Memory B cell (primary cell): Measurements from ENCODE around the gene SRSF4.
"Not testable (repeated sequence)": the region's sequence is repeated elsewhere in the genome, so short reads cannot be mapped to it uniquely, and the experiment has no call there.

Source experiments
- ATAC-seq: fragments of 150-1000 bp; cut with Tn5 transposase; 2 replicates; pipeline ENCODE4 v1.10.0; 2021; ENCODE audit warnings: low read depth, mild to moderate bottlenecking, moderate library complexity
- DNase-seq, 2 donors: peaks; one replicate each; pipeline ENCODE4 v3.0.0; 2022; ENCODE audit warnings: low spot score in 2 of 2
- H3K27ac Mint-ChIP-seq: one replicate; pipeline ENCODE4 v1.8.0; 2022; ENCODE audit warnings: mild to moderate bottlenecking, moderate library complexity, mixed read lengths
- H3K27me3 Mint-ChIP-seq: one replicate; pipeline ENCODE4 v1.8.0; 2022; ENCODE audit warnings: mixed read lengths
- H3K36me3 Mint-ChIP-seq: one replicate; pipeline ENCODE4 v1.8.0; 2022; ENCODE audit warnings: mild to moderate bottlenecking, mixed read lengths
- H3K4me1 Mint-ChIP-seq: one replicate; pipeline ENCODE4 v1.8.0; 2022; ENCODE audit warnings: mixed read lengths
- H3K4me3 Mint-ChIP-seq: one replicate; pipeline ENCODE4 v1.8.0; 2022; ENCODE audit warnings: mild to moderate bottlenecking, moderate library complexity, mixed read lengths
- H3K9me3 Mint-ChIP-seq: one replicate; pipeline ENCODE4 v1.8.0; 2022; ENCODE audit warnings: mixed read lengths

SRSF4 gene

GRCh38 chr1:29134695-29135028, 47.0 kb downstream of the SRSF4 start:
- DNase-seq, result no peak
- Mint-ChIP-seq H3K4me1 (no peaks in the 10 kb centered on the region), H3K27me3 (peaks cover 2% of the 10 kb centered on the region), H3K27ac (no peak overlapping the region), H3K4me3 (no peak overlapping the region), H3K36me3 (no peaks in the 10 kb centered on the region), H3K9me3 (no peaks in the 10 kb centered on the region)
- ATAC-seq, result no peak

GRCh38 chr1:29133861-29134694, 47.6 kb downstream of the SRSF4 start:
- no peak for ATAC-seq
- Mint-ChIP-seq H3K36me3 (no peaks in the 10 kb centered on the region), H3K27ac (no peak overlapping the region), H3K27me3 (peaks cover 2% of the 10 kb centered on the region), H3K9me3 (no peaks in the 10 kb centered on the region), H3K4me3 (no peak overlapping the region), H3K4me1 (no peaks in the 10 kb centered on the region)
- no peak for DNase-seq

GRCh38 chr1:29131056-29131455, 50.6 kb downstream of the SRSF4 start:
- not testable (repeated sequence) for H3K9me3 Mint-ChIP-seq, H3K4me3 Mint-ChIP-seq

GRCh38 chr1:29129916-29130315, 51.8 kb downstream of the SRSF4 start:
- Mint-ChIP-seq H3K36me3 (peaks cover 3% of the 10 kb centered on the region), H3K27ac (no peak overlapping the region), H3K4me3 (no peak overlapping the region), H3K4me1 (peaks cover 8% of the 10 kb centered on the region), H3K27me3 (peaks cover 12% of the 10 kb centered on the region), H3K9me3 (no peaks in the 10 kb centered on the region)
- no peak for ATAC-seq
- no peak for DNase-seq

More at GRCh38 chr1:29131056-29131455, 50.6 kb downstream of the SRSF4 start:
- not testable (repeated sequence) for DNase-seq, H3K27ac Mint-ChIP-seq, ATAC-seq, H3K27me3 Mint-ChIP-seq, H3K36me3 Mint-ChIP-seq, H3K4me1 Mint-ChIP-seq

GRCh38 chr1:29128739-29129138, 53.0 kb downstream of the SRSF4 start:
- no peak for DNase-seq
- no peaks in the 10 kb centered on the region for H3K9me3 Mint-ChIP-seq
- H3K4me3 Mint-ChIP-seq, result no peak overlapping the region
- peaks cover 3% of the 10 kb centered on the region for H3K36me3 Mint-ChIP-seq
- H3K27me3 Mint-ChIP-seq, result peaks cover 10% of the 10 kb centered on the region
- H3K27ac Mint-ChIP-seq, result no peak overlapping the region
- peaks cover 11% of the 10 kb centered on the region for H3K4me1 Mint-ChIP-seq
- no peak for ATAC-seq

- Mint-ChIP-seq H3K4me1 (peaks cover 15% of the 10 kb centered on the region), H3K36me3 (peaks cover 3% of the 10 kb centered on the region), H3K27ac (peak overlapping the region; percentile 26), H3K4me3 (peak overlapping the region; percentile 83), H3K9me3 (no peaks in the 10 kb centered on the region), H3K27me3 (peaks cover 10% of the 10 kb centered on the region)
- ATAC-seq, result no peak
- no peak for DNase-seq
Observed at GRCh38 chr1:29126198-29126597, 55.5 kb downstream of the SRSF4 start.

GRCh38 chr1:29125788-29126187, 55.9 kb downstream of the SRSF4 start:
- Mint-ChIP-seq H3K27me3 (peaks cover 10% of the 10 kb centered on the region), H3K4me3 (peak overlapping the region; percentile 83), H3K27ac (peak overlapping the region; percentile 26), H3K9me3 (no peaks in the 10 kb centered on the region), H3K4me1 (peaks cover 15% of the 10 kb centered on the region), H3K36me3 (peaks cover 3% of the 10 kb centered on the region)
- no peak for DNase-seq
- no peak for ATAC-seq

GRCh38 chr1:29125237-29125641, 56.5 kb downstream of the SRSF4 start:
- Mint-ChIP-seq H3K27me3 (peaks cover 10% of the 10 kb centered on the region), H3K4me1 (peaks cover 15% of the 10 kb centered on the region), H3K36me3 (peaks cover 3% of the 10 kb centered on the region), H3K9me3 (no peaks in the 10 kb centered on the region), H3K4me3 (peak overlapping the region; percentile 83), H3K27ac (peak overlapping the region; percentile 3)
- DNase-seq, result no peak
- no peak for ATAC-seq

GRCh38 chr1:29124366-29125236, 57.1 kb downstream of the SRSF4 start:
- peak; percentile 34 to 59 for DNase-seq
- Mint-ChIP-seq H3K4me1 (peaks cover 15% of the 10 kb centered on the region), H3K27me3 (peaks cover 10% of the 10 kb centered on the region), H3K27ac (no peak overlapping the region), H3K9me3 (no peaks in the 10 kb centered on the region), H3K36me3 (peaks cover 3% of the 10 kb centered on the region), H3K4me3 (peak overlapping the region; percentile 84)
- peak; percentile 31 for ATAC-seq

GRCh38 chr1:29123887-29124365, 57.8 kb downstream of the SRSF4 start, which contains the start of gene TMEM200B:
TMEM200B (minus strand) TSS chr1:29123903; CDS start chr1:29121828, 2,075 bp downstream.
- no peaks in the 10 kb centered on the region for H3K9me3 Mint-ChIP-seq
- H3K27ac Mint-ChIP-seq, result no peak within 1 kb of the TSS
- peak within 1 kb of the TSS; percentile 84 for H3K4me3 Mint-ChIP-seq
- DNase-seq (no peak), ATAC-seq (no peak)
- peaks cover 15% of the 10 kb centered on the region for H3K4me1 Mint-ChIP-seq
- H3K36me3 Mint-ChIP-seq, result peaks cover 5% of the 10 kb centered on the region
- peaks cover 10% of the 10 kb centered on the region for H3K27me3 Mint-ChIP-seq

GRCh38 chr1:29123053-29123886, 58.4 kb downstream of the SRSF4 start:
- Mint-ChIP-seq H3K36me3 (peaks cover 10% of the 10 kb centered on the region), H3K4me3 (peak overlapping the region; percentile 84), H3K27ac (no peak overlapping the region), H3K9me3 (no peaks in the 10 kb centered on the region), H3K27me3 (peaks cover 10% of the 10 kb centered on the region), H3K4me1 (peaks cover 15% of the 10 kb centered on the region)
- ATAC-seq (no peak), DNase-seq (peak; percentile 26 to 55)

- H3K27ac Mint-ChIP-seq, result no peak overlapping the region
- H3K27me3 Mint-ChIP-seq, result peaks cover 10% of the 10 kb centered on the region
- ATAC-seq (no peak), DNase-seq (peak; percentile 18 to 46)
- peaks cover 15% of the 10 kb centered on the region for H3K4me1 Mint-ChIP-seq
- H3K36me3 Mint-ChIP-seq, result peaks cover 10% of the 10 kb centered on the region
- no peaks in the 10 kb centered on the region for H3K9me3 Mint-ChIP-seq
- H3K4me3 Mint-ChIP-seq, result peak overlapping the region; percentile 84
Observed at GRCh38 chr1:29122682-29123052, 59.0 kb downstream of the SRSF4 start.

- no peaks in the 10 kb centered on the region for H3K9me3 Mint-ChIP-seq
- peaks cover 15% of the 10 kb centered on the region for H3K4me1 Mint-ChIP-seq
- peak overlapping the region; percentile 41 for H3K4me3 Mint-ChIP-seq
- peaks cover 10% of the 10 kb centered on the region for H3K27me3 Mint-ChIP-seq
- H3K36me3 Mint-ChIP-seq, result peaks cover 16% of the 10 kb centered on the region
- DNase-seq, result no peak
- ATAC-seq, result no peak
- no peak overlapping the region for H3K27ac Mint-ChIP-seq
Observed at GRCh38 chr1:29121936-29122681, 59.6 kb downstream of the SRSF4 start.
